Myocyte (in vitro differentiated cells): ENCODE measurements around the gene SAFB. TPM values are rescaled to one million over a fixed set of nuclear protein-coding genes. Genes with fewer than 3 reads are reported as not detected.

Experiments
- DNase-seq: peaks from one replicate; pipeline ENCODE4 v3.0.0-alpha.2; 2012; ENCODE audit warnings: low read depth
- total RNA-seq: library from RNA; depleted of rRNA; stranded (reverse); fragments of >200 nt; gene quantifications from 2 replicates; pipeline ENCODE4 v1.2.3, GENCODE V29; 2014

The SAFB gene
- total RNA-seq, 1 donor from 2014 or later = 42.1 TPM

DNA sequence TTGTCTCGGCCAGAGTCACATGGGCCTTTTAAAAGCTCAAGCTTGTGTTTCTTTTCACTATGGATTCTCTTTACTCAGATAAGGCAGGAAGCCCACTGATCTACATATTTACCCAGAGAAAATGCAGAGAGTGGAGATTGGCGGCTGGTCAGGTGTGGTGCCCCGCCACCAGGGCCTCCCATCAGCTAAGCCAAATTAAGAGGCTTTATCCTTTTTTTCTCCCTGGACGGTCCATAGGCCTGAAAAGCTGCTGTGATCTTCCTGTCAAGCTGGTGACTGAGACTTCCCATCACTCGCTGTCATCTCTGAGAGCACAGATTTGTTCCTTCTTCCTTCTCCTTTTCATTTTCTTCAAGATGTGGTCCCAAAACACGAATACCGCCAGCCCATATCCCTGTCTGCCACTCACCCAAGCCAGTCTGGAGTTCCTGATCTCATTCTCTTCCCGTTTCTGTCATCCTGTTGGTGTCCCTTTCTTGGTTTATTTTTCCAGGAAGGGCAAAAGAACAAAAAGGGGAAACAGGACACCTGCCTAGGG, 1.9 kb downstream of the SAFB start:
- no peak for DNase-seq

DNA sequence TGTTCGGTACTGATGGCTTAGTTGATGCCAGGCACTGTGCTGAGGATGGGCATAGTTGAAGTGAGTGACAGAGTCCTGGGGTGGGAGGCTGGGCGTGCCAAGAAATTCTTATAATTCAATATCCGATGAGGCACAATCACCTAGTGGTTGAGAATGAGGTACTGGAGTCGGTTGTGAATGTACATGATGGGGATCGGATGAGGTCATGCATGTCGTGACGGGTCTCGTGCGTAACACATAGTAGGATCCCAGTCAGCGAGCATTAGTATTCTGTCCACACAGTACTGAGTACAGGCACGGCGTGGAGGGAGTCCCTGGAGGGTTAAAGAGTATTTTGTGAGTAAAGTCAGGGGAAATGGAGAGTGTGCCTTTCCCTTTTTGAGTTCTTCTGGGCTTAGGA, 2.8 kb downstream of the SAFB start:
- no peak for DNase-seq

DNA sequence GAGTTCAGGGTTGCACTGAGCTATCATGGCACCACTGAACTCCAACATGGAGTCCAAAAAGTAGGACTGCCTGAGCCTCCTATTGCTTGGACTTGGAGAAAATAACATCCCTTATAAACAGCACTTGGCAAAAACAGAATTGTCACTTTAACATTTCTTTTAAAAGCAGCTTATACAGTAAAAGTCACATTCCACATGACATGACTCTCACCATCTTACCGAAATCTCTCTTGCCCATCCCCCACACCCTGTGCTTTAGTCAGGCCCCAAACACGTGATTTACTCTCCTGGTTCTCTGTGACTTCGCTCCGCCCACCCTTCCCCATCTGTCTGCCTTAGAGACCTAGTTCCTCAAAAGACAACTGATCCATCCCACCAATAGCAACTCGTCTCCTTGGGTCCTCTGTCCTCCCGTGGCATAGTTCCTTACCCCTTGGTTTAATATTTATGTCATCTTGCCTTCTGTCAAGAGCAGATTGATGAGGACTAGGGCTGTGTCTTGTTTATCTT, 4.6 kb downstream of the SAFB start:
- peak; percentile 30 for DNase-seq

DNA sequence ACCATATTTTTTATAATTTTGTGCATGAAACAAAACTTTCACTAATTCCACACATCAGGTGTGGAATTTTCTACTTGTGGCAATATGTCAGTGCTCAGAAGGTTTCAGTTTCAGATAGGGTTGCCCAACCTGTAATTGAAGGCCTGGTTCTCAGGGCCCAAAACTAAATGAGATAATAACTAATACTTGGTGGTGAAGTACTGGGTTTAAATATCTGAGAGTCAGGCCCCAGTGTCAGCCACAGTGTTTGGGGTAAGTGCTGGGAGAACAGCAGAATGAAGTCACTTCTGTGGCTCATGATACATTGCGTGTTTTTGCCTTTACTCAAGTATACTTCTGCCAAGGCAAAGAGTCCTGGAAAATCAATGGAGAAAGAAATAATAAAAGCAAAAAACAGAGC, 5.6 kb downstream of the SAFB start:
- peak; percentile 9 for DNase-seq

DNA sequence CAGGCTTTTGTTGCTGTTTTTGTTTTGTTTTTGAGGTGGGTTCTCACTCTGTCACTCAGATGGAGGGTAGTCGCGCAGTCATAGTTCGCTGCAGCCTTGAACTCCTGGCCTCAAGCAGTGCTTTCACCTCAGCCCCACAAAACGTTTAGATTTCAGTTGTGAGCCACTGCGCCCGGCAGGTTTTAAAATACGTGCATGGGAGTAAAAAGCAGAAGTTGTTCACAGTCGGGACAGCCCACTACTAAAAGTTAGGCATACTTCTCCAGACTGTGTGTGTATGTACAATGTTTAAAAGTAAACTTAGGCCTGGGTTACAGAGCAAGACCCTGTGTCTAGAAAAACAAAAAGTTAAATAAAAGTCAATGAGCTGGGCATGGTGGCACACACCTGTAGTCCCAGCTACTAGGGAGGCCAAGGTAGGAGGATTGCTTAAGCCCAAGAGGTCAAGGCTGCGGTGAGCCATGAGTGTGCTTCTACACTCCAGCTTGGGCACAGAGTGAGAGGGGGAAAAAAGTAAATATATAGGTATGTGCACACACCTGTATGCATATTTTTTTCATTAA, 6.1 kb downstream of the SAFB start:
- DNase-seq = no peak

DNA sequence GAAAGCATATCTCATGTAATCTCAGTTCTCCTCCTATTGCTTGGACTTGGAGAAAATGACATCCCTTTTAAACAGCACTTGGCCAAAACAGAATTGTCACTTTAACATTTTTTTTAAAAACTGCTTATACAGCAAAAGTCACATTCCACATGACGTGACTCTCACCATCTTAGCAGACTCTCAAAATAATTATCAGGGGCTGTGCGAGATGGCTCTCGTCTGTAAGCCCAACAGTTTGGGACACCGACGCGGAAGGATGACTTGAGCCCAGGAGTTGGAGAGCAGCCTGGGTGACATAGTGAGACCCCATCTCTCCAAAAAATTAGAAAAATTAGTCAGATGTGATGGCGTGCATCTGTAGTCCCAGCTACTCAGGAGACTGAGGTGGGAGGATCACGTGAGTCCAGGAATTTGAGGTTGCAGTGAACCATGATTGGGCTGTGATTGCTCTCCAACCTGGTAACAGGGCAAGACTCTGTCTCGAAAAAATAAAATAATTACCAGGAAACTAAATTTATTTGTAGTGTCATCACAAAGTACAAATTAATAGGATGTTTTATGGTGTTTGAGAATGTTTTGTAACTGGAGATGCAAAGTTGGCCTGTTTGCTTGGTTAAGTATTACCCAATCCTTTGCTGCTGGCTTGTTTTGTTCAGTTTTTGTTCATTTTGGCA, 8.8 kb downstream of the SAFB start:
- no peak for DNase-seq

DNA sequence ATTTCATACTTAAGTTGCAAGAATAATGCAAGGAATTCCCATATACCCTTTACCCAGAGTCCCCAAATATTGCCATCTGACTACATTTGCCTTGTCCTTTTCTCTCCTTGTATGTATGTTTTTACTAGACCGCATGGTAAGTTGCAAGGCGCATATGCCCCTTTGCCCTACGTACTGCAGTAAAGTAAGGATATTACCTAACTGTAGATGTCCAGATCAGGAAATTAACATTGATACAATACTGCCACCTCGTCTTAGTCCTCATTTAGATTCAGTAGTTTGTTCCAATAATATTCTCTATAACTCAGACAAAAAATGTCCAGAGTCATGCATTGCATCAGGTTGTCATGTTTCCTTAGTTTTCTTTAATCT, 9.3 kb downstream of the SAFB start:
- DNase-seq = no peak

DNA sequence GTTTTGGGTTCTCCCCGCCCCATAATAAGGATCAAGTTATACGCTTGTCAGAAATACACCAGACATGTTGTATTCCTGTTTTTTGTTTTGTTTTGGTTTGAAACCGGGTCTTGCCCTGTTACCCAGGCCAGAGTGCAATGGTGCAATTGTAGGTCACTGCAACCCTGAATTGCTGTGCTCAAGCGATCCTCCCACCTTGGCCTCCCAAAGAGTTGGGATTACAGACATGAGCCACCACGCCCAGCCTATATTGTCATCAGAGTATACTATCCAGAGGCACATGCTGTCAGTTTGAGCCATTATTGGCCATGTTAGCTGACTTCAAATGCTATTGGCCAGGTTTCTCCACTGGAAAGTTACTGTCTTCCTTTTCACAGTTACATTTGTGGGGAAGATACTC, 9.8 kb downstream of the SAFB start:
- DNase-seq = no peak

DNA sequence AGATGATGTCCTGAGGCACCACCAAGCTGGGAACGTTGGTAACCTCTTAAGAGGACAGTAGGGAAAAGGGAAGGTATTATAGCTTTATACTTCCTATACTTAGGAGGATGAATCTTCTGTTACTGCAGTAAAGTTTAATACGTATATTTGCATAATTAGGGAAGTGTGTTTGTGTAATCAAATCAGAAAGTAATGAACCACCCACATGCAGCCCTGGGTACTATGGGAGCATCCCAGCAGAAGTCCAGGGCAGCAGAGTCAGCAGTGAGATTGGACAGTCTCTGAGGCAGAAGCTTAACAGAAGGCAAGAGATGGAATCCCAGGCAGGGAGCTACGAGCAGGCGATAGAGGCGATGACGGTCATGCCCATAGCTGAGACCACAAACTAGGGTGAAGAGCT, 12.5 kb downstream of the SAFB start:
- DNase-seq = no peak

DNA sequence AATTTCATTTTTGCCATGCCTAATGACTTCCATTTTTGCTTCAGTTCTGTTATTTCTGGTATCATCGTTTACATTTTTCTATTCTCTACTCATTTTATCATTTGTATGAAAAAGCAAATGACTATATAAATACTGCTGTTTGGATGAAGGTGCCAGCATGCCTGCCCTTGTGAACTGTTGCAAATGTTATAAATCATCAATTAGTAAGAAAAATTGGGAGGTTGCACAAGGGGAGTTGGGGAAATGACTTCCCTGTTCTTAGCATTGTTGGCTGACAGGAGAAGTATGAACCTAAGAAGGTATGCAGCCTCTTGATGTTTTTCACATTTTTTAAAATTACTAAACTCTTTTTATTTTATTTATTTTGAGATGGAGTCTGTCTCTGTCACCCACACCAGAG, 15.1 kb downstream of the SAFB start:
- no peak for DNase-seq

DNA sequence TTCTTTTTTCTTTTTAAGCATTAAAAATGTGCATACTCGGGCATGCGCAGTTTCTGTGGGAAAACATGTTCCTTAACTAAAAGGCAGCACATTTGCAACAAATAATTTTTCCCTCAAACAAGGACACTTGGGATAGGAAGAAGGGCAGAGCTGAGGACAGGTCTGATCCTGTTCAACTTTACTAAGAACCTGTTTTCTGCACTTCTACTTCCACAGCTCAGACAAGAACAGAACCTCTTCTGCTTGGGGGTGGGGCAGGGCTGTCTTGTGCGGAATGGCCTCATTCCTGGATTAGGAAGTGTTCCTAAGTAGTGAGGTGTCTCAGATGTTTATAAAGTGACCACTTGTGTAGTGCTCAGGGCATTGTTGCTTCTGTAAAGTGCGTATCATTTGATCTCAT, 18.3 kb downstream of the SAFB start:
- DNase-seq = no peak

DNA sequence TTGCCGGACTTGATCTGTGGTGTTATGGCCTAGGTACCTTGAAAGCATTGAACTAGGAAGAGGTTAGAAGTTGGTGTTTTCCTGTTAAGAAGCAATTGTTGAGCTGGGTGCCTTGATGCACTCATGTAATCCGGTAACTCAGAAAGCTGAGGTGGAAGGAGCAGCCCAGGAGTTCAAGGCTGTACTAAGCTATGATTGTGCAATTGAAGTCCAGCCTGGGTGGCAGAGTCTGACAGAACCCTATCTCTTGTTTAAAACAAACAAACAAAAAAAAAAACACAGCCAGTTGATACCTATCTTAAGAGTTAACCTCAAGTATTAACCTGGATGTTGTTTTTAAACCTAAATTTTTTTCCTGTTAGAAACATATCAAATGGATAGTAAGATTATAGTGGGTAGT, 19.3 kb downstream of the SAFB start:
- DNase-seq = no peak

DNA sequence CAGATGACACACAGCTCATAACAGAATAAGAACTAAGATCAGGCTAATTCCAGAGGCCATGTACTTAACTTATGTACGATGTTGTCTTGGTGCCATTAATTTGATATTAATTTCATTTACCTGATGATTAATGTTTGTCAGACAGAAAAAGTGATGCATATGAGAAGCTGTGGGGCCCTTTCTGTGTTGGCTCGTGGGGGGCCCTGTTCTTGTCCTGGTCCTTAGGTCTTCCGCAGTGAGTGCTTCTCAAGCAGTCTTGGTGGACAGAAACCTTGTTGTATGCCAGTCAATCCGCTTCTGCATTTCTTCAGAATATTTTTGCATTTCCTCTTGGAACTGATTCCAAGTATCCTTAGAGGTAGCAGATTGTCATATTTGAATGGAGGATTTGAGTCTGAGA, 20.2 kb downstream of the SAFB start:
- no peak for DNase-seq

DNA sequence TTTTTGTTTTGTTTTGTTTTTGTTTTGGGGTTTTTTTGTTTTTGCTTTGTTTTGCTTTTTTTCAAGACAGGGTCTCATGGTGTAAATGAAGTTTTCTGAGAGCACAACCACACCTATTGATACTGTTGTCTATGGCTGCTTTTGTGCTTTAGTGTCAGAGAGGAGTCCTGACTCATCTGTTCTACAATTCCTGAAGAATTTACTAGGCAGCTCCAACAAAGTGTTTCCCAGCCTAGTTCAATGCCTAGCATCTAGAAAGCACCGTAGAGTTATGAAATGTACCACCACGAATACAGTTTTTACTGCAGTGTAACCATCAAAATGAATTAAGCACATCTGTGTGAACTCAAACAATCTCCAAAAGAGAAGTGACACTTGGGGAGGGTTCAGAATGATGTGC, 21.2 kb downstream of the SAFB start:
- DNase-seq = no peak

DNA sequence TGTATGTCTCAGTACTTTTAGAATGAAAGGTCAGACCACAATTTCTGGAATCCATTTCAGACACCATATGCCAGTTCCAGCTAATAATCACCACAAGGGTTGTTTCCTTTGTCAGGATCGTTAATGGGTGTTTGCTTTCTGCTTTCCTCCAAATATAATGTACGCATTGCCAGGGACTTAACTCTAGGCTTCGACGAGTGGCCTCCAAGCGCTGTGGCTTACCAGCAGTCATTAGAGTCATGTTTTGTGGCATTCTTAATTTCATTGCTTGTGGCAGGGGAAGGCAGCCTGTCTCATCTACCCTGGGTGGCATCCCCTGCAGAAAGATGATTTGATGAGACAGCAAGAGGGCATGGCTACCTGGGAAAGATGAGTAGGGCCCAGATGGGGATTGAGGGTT, 22.5 kb downstream of the SAFB start:
- DNase-seq = no peak

DNA sequence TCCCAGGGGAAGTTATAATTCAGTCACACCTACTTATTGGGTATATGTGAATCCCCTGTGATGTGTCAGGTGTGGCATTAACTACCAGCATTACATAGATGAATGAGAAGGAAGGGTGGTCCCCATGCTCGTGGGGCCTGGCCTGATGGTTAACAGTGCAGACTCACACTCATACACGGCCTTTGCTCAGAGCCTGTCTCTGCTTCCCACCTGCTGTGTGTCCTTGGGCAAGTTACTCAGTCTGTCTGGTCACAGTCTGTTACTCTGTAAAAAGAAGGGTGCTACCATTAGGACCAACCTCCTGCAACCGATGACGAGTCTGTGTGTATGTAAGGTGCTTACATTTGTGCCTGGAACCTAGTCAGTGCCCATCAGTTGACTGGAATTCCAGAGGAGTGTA, 23.8 kb downstream of the SAFB start:
- DNase-seq = no peak

DNA sequence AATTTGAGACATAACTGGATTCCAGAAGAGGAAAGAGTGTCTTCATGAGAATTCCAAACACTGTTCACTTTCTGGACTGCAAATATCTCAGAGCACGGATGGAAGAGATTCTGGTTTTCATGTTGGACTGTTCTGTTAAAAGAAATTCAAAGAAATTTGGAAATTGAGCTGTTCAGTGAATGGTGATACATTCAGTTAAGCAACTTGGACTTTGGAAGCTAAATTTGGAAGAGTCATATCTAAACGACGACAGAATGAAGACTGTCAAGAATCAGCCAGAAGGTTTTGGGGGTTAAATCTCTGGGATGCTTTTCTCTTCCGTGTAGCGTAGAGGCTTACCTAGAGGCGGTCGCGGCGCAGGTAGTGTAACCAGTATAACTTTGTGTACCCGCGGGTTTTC, 25.6 kb downstream of the SAFB start:
- no peak for DNase-seq

DNA sequence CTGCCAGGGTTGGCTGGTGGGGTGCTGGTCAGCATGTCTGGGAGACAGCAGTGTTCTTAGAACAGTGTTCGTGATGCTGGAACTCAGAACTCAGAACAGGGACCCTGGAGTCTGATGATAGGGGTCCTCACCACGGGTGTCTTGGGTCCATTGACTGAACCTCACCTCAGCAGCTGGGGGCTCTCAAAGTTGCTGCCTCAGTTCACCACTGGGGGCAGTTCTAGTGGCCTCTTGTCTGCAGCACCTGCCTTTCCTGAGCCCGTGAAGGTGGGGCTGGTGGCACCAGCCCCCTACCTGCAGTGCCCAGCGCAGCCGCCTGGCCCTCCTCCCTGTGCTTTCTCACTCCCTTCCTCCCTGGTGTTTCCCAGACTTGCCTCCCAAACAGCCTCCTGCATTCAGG, 28.5 kb downstream of the SAFB start:
- no peak for DNase-seq

DNA sequence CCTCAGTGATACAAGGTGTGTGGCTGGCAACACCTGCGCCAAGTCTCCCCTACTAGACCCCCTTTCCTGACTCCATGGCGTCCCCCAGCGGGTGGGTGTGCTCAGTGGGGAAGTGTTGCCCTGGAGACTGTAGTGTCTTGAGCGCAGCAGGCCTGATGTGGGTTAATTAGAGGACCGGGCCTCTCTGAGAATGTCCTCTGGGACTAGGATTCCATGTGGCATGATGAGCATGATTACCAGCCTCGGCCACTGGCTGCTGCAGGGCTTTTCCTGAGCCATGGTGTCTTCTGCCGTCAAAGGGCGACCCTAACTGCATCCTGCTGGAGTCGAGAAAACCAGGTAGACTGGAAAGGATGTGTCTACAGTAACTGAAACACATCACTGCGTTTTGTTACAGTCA, 29.4 kb downstream of the SAFB start:
- no peak for DNase-seq

DNA sequence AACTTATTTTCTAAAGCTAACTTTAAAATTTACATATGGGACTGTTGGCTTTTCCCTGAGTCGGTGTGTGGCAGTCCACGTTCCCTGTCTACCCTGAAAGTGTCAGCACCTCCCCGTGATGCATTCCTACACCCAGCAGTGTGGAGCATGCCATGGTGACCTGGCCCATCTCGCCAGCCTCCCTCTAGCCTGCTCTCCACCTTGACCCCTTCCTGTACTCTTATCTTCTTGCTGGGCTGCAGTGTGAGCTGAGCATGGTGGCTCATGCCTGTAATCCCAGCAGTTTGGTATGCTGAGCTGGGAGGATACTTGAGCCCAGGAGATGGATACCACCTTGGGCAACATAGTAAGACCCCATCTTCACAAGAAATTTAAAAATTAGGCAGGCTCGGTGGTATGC, 32.0 kb downstream of the SAFB start:
- DNase-seq = no peak

DNA sequence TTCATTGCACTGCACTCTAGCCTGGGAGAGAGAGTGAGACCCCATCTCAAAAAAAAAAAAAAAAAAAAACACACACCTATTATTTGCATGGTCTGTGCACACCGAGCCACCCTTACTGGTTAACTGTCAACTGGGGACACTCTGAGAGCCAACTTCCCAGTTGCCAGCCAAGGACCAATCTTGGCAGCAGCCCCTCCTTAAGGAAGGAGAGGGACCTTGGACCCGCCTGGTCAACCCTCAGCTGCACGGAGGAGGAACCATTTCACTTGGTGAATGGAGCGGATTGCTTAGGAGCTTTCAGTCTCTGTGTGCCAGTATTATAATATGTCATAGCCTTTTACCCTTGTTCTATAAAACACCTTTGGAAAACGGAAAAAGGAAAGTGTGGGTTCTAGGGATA, 32.5 kb downstream of the SAFB start:
- DNase-seq = no peak

DNA sequence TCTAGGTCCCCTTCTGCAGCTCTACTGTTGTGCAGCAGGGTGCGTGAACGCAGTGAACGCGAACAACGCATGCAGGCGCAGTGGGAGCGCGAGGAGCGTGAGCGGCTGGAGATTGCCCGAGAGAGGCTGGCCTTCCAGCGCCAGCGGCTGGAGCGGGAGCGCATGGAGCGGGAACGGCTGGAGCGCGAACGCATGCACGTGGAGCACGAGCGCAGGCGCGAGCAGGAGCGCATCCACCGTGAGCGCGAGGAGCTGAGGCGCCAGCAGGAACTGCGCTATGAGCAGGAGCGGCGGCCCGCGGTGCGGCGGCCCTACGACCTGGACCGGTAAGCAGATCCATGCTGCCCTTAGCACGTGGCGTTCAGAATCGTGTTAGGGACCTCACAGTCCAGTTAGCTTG, 38.6 kb downstream of the SAFB start:
- no peak for DNase-seq

DNA sequence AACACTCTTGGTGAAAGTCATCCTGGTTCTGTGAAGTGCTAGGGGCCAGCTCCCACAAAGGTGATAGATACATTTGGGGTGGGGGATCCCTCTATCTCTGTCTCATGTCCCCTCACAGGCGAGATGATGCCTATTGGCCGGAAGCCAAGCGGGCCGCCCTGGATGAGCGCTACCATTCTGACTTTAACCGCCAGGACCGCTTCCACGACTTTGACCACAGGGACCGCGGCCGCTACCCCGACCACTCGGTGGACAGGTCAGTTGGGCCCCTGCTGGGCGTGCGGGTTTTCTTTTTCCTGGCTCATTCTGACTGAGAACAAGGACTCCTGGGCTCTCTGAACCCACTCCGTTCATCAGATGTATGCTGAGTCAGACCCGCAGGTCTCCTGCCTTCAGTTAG, 41.0 kb downstream of the SAFB start:
- no peak for DNase-seq
